ENCODE data around the gene SFRP5.

The SFRP5 gene

DNA sequence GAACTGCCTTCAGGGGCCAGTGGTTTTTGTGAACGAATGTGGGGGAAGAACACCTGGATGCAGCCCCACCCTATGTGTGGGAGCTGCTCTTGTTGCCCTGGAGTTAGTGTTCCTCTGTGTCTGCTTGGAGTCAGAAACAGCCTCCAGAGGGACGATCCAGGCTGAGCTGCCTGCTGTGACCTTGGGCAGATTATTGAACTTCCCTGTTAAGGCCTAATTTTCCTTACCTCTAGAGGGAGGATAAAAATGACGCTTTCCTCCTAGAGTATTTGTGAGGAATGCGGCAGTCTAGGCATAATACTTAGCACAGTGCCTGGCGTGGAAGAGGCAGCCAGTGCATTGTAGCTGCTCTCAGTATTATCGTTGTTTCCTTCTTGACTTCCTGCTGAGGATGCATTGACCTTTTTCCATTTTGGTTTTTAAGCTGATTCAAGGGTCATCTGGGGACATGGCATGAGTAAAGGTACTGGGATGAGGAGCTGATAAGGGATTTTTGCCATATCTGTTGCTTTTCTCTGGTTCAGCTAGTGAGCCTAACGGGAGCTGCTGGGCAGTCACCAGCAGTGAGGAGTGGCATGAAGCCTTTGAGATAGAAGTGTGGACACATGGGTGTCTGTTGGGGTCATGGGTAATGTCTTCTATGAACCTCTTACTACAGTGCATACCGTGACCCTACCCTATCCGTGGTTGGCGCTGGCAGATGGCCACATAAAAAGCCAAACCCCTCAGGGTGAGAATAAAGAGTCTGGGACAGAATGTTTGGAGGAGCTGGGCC, 28.4 kb downstream of the SFRP5 start:
- H3K56ac ChIP-seq (ENCODE audit: low read length): no peak overlapping the region
- H4K8ac ChIP-seq (ENCODE audit: low read depth, low read length): no peak overlapping the region
- no peak overlapping the region for H2AK5ac ChIP-seq (ENCODE audit: low read length)
- peaks cover 5% of the 10 kb centered on the region for H3K79me2 ChIP-seq (ENCODE audit: control insufficient read depth, insufficient read depth, low read length)
- peaks cover 8% of the 10 kb centered on the region for H3K36me3 ChIP-seq (ENCODE audit: control insufficient read depth, insufficient read depth, low read length)
- H2BK5ac ChIP-seq (ENCODE audit: low read length): no peak overlapping the region
- no peak overlapping the region for H3K18ac ChIP-seq (ENCODE audit: low read length)
- H3K4me1 ChIP-seq (ENCODE audit: control insufficient read depth, low read depth, low read length): no peaks in the 10 kb centered on the region
- no peak overlapping the region for H3K4me2 ChIP-seq (ENCODE audit: low read length)
- H3K27me3 ChIP-seq (ENCODE audit: insufficient read depth, low read length, poor library complexity): no peaks in the 10 kb centered on the region
- no CpG with 5 or more reads among the region's 10 CpGs for WGBS (ENCODE audit: extremely low coverage, insufficient coverage, low lambda C conversion rate)
- no peak overlapping the region for H3K4me3 ChIP-seq (ENCODE audit: low read length)
- no peak overlapping the region for H4K5ac ChIP-seq (ENCODE audit: low read length)
- no peak overlapping the region for H2BK15ac ChIP-seq (replicated peaks; ENCODE audit: low read depth)
- H3K23ac ChIP-seq (ENCODE audit: low read length): no peak overlapping the region
- no peak for DNase-seq
- H3K79me1 ChIP-seq (ENCODE audit: low read length): peaks cover 22% of the 10 kb centered on the region
- no peak overlapping the region for H2BK120ac ChIP-seq (ENCODE audit: low read depth, low read length)
- H3K4ac ChIP-seq (ENCODE audit: low read depth, low read length): no peak overlapping the region
- H3K9ac ChIP-seq (ENCODE audit: low read length): no peak overlapping the region
- no peak overlapping the region for H3K27ac ChIP-seq (ENCODE audit: low read depth, low read length)

DNA sequence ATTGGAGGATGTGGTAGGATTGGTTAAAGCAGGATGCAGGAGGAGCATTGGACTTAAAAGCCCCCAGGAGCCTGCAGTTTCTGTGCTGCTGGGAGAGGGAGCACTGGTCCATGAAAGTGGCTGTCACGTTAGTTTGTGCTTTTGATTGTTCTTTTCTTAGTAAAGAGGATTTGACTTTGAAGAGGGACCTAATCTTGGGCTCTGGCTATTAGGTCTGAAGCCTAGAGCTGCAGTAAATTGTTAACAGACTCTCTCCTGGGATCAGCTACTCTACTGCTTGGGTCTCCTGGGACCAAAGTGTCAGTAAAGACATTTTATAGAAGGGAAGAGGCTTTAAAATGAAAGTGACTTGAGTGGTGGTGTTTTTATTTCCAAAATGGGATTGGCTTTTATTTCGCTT, 31.2 kb downstream of the SFRP5 start:
- H3K36me3 ChIP-seq (ENCODE audit: control insufficient read depth, insufficient read depth, low read length): peaks cover 4% of the 10 kb centered on the region
- no peak overlapping the region for H3K4me2 ChIP-seq (ENCODE audit: low read length)
- no peak overlapping the region for H2BK15ac ChIP-seq (replicated peaks; ENCODE audit: low read depth)
- no peak overlapping the region for H4K5ac ChIP-seq (ENCODE audit: low read length)
- no peak overlapping the region for H4K8ac ChIP-seq (ENCODE audit: low read depth, low read length)
- H3K4me3 ChIP-seq (ENCODE audit: low read length): no peak overlapping the region
- no peak overlapping the region for H2AK5ac ChIP-seq (ENCODE audit: low read length)
- H2BK120ac ChIP-seq (ENCODE audit: low read depth, low read length): no peak overlapping the region
- H2BK5ac ChIP-seq (ENCODE audit: low read length): no peak overlapping the region
- H3K79me2 ChIP-seq (ENCODE audit: control insufficient read depth, insufficient read depth, low read length): peaks cover 13% of the 10 kb centered on the region
- H3K56ac ChIP-seq (ENCODE audit: low read length): no peak overlapping the region
- H3K23ac ChIP-seq (ENCODE audit: low read length): no peak overlapping the region
- H3K4me1 ChIP-seq (ENCODE audit: control insufficient read depth, low read depth, low read length): peaks cover 2% of the 10 kb centered on the region
- no peak overlapping the region for H3K9ac ChIP-seq (ENCODE audit: low read length)
- H3K4ac ChIP-seq (ENCODE audit: low read depth, low read length): no peak overlapping the region
- no peaks in the 10 kb centered on the region for H3K27me3 ChIP-seq (ENCODE audit: insufficient read depth, low read length, poor library complexity)
- peaks cover 26% of the 10 kb centered on the region for H3K79me1 ChIP-seq (ENCODE audit: low read length)
- no peak overlapping the region for H3K27ac ChIP-seq (ENCODE audit: low read depth, low read length)
- no peak overlapping the region for H3K18ac ChIP-seq (ENCODE audit: low read length)
- no CpG with 5 or more reads among the region's 2 CpGs for WGBS (ENCODE audit: extremely low coverage, insufficient coverage, low lambda C conversion rate)
- no peak for DNase-seq

DNA sequence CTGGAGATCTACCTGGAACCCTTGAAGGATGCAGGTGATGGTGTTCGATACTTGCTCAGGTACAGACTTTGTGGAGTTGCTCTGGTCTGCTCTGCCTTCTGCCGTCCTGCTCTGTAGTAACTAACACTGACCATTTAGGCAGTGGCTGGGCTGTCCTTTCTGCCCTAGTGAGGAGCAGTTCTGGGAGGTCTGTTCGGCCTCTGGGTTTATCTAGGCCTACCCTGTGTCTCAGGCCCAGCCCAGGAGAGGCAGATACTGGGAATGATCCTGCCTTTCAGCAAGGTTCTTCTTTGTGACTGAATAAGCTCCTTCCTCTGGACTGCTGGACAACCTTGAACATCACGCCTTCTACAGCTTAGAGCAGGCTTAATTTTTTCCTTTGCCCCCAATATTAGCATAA, 33.2 kb downstream of the SFRP5 start:
- Histone ChIP-seq H2BK5ac (ENCODE audit: low read length) (no peak overlapping the region), H3K27ac (ENCODE audit: low read depth, low read length) (no peak overlapping the region), H3K4ac (ENCODE audit: low read depth, low read length) (no peak overlapping the region), H2BK120ac (ENCODE audit: low read depth, low read length) (no peak overlapping the region), H3K79me1 (ENCODE audit: low read length) (peaks cover 26% of the 10 kb centered on the region), H3K4me3 (ENCODE audit: low read length) (no peak overlapping the region), H2BK15ac (replicated peaks; ENCODE audit: low read depth) (no peak overlapping the region), H4K5ac (ENCODE audit: low read length) (no peak overlapping the region), H4K8ac (ENCODE audit: low read depth, low read length) (no peak overlapping the region), H3K56ac (ENCODE audit: low read length) (no peak overlapping the region), H3K18ac (ENCODE audit: low read length) (no peak overlapping the region), H3K23ac (ENCODE audit: low read length) (no peak overlapping the region), H3K4me1 (ENCODE audit: control insufficient read depth, low read depth, low read length) (peaks cover 2% of the 10 kb centered on the region), H3K9ac (ENCODE audit: low read length) (peak overlapping the region; percentile 22), H2AK5ac (ENCODE audit: low read length) (no peak overlapping the region), H3K79me2 (ENCODE audit: control insufficient read depth, insufficient read depth, low read length) (peaks cover 13% of the 10 kb centered on the region), H3K36me3 (ENCODE audit: control insufficient read depth, insufficient read depth, low read length) (peaks cover 2% of the 10 kb centered on the region), H3K27me3 (ENCODE audit: insufficient read depth, low read length, poor library complexity) (no peaks in the 10 kb centered on the region), H3K4me2 (ENCODE audit: low read length) (no peak overlapping the region)
- no peak for DNase-seq
- no CpG with 5 or more reads among the region's 4 CpGs for WGBS (ENCODE audit: extremely low coverage, insufficient coverage, low lambda C conversion rate)

DNA sequence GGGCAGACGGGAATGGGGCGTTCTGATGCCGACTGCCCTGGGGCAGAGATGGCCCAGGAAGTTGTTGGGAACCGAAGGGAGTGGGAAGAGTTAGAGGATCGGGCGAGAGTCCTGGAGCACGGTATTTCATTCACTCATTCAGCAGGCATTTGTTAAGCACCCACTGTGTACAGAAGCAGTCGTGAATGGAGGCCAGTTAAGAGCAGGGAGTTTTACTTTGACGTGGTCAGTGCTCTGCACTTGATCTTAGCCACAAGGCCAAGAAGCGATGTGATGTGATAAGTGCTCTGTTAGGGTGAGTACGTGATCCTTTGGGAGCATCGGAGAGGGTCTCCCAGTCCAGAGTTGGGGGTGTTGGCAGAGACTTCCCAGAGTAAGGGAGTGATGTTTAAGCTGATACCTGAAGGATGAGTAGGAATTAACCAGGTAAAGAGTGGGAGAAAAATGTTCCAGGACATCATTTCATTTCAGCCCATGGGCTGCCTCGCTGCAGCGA, 34.0 kb downstream of the SFRP5 start:
- H3K79me2 ChIP-seq (ENCODE audit: control insufficient read depth, insufficient read depth, low read length): peaks cover 13% of the 10 kb centered on the region
- no peak overlapping the region for H2BK15ac ChIP-seq (replicated peaks; ENCODE audit: low read depth)
- H3K23ac ChIP-seq (ENCODE audit: low read length): no peak overlapping the region
- H3K4me3 ChIP-seq (ENCODE audit: low read length): peak overlapping the region; percentile 77
- H2BK5ac ChIP-seq (ENCODE audit: low read length): no peak overlapping the region
- H3K36me3 ChIP-seq (ENCODE audit: control insufficient read depth, insufficient read depth, low read length): no peaks in the 10 kb centered on the region
- H3K56ac ChIP-seq (ENCODE audit: low read length): peak overlapping the region; percentile 95
- H3K4me1 ChIP-seq (ENCODE audit: control insufficient read depth, low read depth, low read length): peaks cover 2% of the 10 kb centered on the region
- H3K4ac ChIP-seq (ENCODE audit: low read depth, low read length): no peak overlapping the region
- no CpG with 5 or more reads among the region's 14 CpGs for WGBS (ENCODE audit: extremely low coverage, insufficient coverage, low lambda C conversion rate)
- H3K18ac ChIP-seq (ENCODE audit: low read length): no peak overlapping the region
- no peak overlapping the region for H4K8ac ChIP-seq (ENCODE audit: low read depth, low read length)
- peak overlapping the region; percentile 87 for H3K9ac ChIP-seq (ENCODE audit: low read length)
- peaks cover 18% of the 10 kb centered on the region for H3K79me1 ChIP-seq (ENCODE audit: low read length)
- H3K27ac ChIP-seq (ENCODE audit: low read depth, low read length): no peak overlapping the region
- no peaks in the 10 kb centered on the region for H3K27me3 ChIP-seq (ENCODE audit: insufficient read depth, low read length, poor library complexity)
- no peak overlapping the region for H2BK120ac ChIP-seq (ENCODE audit: low read depth, low read length)
- DNase-seq: no peak
- peak overlapping the region; percentile 70 for H3K4me2 ChIP-seq (ENCODE audit: low read length)
- H2AK5ac ChIP-seq (ENCODE audit: low read length): no peak overlapping the region
- H4K5ac ChIP-seq (ENCODE audit: low read length): no peak overlapping the region

DNA sequence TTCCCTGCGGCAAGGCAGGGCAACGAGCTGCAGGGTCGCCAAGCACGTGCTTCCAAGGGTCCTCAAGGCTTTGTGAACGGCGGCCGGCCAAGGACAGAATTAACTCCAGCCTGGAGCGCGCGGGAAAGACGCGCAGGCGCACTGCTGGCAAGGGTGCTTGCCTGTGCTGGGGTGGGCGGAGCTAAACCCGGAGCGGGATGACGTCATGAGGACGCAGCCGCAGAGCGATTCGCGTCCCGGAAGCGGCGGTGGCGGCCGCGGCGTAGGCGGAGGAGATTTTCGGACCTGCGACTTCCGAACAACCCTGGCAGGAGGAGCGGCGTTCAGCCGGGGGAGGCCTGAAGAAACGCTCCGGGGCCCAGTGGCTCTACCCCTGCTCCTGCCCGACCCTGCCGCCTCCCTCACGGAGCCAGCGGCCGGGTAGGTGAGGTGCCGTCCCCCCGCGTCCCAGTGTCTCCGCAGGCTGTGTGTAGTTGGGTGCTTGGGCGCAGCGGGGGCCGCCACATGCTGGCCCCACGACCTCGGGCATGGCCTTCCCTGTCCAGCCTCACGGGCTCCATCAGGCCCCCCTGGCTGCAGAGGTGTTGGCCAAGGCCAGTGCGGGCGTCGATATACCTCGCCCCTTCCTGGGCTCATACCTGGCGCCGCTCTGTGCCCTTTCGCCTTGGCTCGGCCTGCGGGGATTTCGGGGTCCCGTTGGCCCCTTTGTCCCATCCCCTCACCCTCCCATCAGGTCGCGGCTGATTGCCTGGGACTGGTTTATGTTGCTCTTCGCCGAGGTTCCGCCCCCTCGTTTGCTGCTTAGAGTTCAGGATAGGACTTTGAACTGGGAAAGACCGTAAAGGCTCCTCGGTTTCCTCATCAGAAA, 34.7 kb downstream of the SFRP5 start, which contains the start of gene ZFYVE27:
Gene ZFYVE27 (plus strand): TSS at position 227 of the 868 bp plus-strand sequence. CDS start 1,350 bp downstream, outside the sequence.
- no peak within 1 kb of the TSS for H3K4ac ChIP-seq (ENCODE audit: low read depth, low read length)
- peaks cover 12% of the 10 kb centered on the region for H3K79me2 ChIP-seq (ENCODE audit: control insufficient read depth, insufficient read depth, low read length)
- H3K9ac ChIP-seq (ENCODE audit: low read length): peak within 1 kb of the TSS; percentile 87
- H3K27ac ChIP-seq (ENCODE audit: low read depth, low read length): no peak within 1 kb of the TSS
- WGBS (ENCODE audit: extremely low coverage, insufficient coverage, low lambda C conversion rate): no CpG with 5 or more reads among the region's 72 CpGs
- H2BK15ac ChIP-seq (replicated peaks; ENCODE audit: low read depth): no peak within 1 kb of the TSS
- H2BK120ac ChIP-seq (ENCODE audit: low read depth, low read length): no peak within 1 kb of the TSS
- H3K4me3 ChIP-seq (ENCODE audit: low read length): peak within 1 kb of the TSS; percentile 77
- peaks cover 16% of the 10 kb centered on the region for H3K79me1 ChIP-seq (ENCODE audit: low read length)
- peak; percentile 97 for DNase-seq
- H2AK5ac ChIP-seq (ENCODE audit: low read length): no peak within 1 kb of the TSS
- H4K5ac ChIP-seq (ENCODE audit: low read length): peak within 1 kb of the TSS; percentile 17
- no peaks in the 10 kb centered on the region for H3K27me3 ChIP-seq (ENCODE audit: insufficient read depth, low read length, poor library complexity)
- H2BK5ac ChIP-seq (ENCODE audit: low read length): no peak within 1 kb of the TSS
- no peak within 1 kb of the TSS for H4K8ac ChIP-seq (ENCODE audit: low read depth, low read length)
- no peak within 1 kb of the TSS for H3K18ac ChIP-seq (ENCODE audit: low read length)
- H3K36me3 ChIP-seq (ENCODE audit: control insufficient read depth, insufficient read depth, low read length): no peaks in the 10 kb centered on the region
- H3K23ac ChIP-seq (ENCODE audit: low read length): peak within 1 kb of the TSS; percentile 51
- H3K4me1 ChIP-seq (ENCODE audit: control insufficient read depth, low read depth, low read length): peaks cover 2% of the 10 kb centered on the region
- H3K4me2 ChIP-seq (ENCODE audit: low read length): peak within 1 kb of the TSS; percentile 70
- H3K56ac ChIP-seq (ENCODE audit: low read length): peak within 1 kb of the TSS; percentile 95
